ENCODE data around the gene TMEM181.

DNA sequence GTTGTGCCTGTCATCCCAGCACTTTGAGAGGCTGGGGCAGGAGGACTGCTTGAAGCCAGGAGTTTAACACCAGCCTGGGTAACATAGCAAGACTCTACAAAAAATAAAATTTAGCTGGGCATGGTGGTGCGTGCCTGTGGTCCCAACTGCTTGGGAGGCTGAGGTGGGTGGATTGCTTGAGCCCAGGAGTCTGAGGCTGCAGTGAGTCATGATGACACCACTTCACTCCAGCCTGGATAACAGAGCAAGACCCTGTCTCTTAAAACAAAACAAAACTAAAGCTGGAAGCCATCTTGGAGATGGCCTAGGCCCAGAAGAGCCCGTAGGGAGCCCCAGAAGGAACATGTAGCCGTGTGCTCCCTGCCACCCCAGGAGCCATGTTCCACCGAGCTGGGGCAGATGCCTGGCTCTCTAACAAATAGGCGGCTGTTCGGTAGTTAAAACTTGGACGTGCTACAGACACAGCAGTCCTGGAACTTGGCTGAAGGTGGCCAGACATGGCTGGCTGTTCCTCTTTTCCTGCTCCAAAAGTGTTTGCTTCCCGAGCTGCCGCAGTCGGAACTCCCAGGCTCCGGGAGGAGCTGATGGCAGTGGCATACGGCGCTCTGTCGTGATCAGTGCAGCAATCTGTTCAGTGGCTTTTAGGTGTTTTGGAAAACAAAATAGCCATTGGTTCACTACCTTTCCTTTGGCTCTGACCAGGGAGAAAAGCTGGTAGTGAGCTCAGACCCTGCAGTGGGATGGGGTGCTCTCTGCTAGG is 47.7 kb downstream of the TMEM181 start:
- no peak for TF ChIP-seq POLR2A (IDR thresholded peaks at IDR 0.05; ENCODE audit: low read depth, low read length)
- TF ChIP-seq TAF1 (IDR thresholded peaks at IDR 0.05; ENCODE audit: borderline replicate concordance, low read depth, low read length), result no peak
- TF ChIP-seq POLR2AphosphoS5 (IDR thresholded peaks at IDR 0.05; ENCODE audit: low read depth, low read length), result no peak

Data from GM12892 (cell line).